GM19193 (cell line): ENCODE results near the gene CD163.

ENCODE experiments used
- POLR2A ChIP-seq: IDR thresholded peaks from 4 replicates; pipeline ENCODE4 v1.6.1; 2011; ENCODE audit not compliant: insufficient read depth, insufficient read length; ENCODE audit errors: extremely low read depth

CD163 gene

DNA sequence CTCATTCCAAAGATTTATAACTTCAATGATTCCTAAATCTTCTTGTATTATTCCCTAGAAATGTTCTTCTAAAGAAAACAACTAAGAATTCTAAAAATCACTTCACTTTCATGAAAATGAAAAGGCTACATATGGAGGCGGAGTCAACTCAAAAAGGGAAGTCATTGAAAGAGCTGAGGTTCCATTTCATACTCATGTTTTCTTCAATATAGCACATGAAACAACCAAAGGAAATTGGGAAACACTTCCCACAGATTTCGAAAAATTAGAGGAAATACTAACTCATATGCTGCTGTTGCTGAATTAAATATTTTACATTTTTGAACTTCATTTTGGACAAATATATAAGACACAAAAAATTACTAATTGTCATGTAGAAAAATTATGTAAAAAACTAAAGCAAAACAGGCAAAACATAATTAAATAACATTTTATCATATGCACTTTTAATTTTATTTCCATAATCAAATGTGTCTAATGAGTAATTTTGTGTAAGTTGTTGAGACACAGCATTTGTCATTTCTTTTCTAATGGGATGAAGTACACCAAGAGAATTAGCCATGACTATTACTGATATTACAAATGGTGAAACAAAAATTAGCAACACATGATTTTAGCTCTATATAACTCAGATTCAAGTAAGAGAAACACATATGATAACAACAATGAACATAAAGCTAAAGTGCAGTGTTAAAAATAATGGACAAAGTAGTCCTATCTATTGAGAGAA is at the start of gene CD163:
Gene CD163, minus strand, starts transcription at position 92 of the 730 bp plus-strand sequence. Its CDS starts 87 bp downstream, at position 5.
- TF ChIP-seq POLR2A = no peak

DNA sequence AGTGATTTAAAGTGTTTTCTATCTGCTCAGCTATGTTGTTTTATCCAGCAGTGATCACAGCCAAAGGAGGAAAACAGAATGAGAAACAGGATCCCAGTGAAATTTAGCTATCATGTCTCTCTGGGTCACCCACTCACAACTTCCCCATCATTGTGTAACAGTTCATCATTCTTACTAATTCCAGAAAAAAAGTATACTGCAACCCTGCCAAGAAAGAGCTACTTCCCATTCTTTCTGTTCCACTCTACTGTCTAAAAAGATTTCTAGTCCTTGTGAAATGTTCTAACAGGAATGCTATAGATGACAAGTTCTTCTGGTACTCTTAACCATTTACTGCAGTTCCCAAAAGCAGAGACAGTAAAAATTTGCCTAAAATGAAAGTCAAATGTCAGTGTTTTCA is 39.2 kb upstream of the CD163 start:
- no peak for TF ChIP-seq POLR2A

DNA sequence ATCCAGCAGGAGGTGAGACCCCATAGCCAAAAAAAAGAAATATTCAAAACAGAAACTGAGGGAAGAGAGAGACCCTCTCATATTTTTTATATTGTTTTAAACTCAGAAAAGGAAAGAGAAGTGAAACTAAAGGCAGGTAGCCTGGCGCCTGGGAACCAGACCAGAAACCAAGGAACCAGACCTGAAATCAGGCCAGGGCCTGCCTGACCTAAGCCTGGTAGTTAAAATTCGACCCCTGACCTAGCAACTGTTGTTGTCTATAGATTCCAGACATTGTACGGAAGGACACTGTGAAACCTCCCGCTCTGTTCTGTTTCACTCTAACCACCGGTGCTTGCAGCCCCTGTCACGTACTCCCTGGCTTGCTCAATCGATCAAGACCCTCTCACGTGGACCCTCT is 38.5 kb upstream of the CD163 start:
- TF ChIP-seq POLR2A = no peak

DNA sequence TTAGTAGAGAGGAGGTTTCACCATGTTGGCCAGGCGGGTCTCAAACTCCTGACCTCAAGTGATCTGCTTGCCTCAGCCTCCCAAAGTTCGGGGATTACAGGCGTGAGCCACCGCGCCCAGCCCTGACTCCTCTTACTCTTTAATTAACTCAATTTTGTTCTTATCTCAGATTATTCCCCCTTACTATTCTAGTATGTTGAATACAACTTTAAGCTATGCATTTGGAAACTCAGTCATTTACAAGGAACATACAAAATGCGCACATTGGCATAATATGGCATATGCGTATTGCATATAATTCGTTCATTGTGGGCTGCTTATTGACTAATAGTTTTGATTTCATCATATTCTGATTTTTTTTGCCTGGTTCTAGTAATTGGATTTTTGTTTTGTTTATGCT is 10.8 kb upstream of the CD163 start:
- no peak for TF ChIP-seq POLR2A

DNA sequence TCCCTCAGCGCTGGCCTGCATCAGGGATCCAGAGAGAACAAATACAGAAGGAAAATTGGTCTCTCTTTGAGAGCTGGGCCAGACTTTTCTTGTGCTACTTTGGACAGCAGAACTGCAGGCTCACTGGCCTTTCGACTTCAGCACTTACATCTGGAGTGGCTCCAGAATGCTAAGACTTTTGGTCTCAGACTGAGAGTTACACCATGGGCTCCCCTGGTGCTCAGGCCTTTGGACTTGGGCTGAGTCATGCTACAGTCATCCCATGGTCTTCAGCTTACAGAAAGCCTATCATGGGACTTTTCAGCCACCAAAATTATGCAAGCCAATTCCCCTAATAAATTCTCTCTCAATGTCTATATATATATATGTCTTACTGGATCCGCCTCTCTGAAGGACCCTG is 9.0 kb upstream of the CD163 start:
- no peak for TF ChIP-seq POLR2A

DNA sequence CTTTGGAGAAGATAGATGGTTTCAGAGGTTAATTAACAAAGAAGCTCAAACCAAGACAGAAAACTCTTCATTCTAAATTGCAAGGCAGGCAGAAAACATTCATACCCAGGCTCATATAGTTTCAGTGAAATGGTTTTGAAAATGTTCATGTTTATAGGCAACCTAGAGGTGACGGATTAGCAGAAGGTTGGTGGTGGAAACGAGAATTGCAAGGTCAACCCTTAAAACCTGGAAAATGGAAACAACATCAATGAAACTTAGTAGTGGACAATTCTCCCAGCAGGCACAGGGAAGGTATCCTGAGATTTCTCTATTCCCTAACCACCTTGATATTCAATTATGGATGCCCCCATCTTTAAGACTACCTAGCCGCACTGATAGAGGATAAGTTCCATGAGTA is 965 bp downstream of the CD163 start:
- no peak for TF ChIP-seq POLR2A

DNA sequence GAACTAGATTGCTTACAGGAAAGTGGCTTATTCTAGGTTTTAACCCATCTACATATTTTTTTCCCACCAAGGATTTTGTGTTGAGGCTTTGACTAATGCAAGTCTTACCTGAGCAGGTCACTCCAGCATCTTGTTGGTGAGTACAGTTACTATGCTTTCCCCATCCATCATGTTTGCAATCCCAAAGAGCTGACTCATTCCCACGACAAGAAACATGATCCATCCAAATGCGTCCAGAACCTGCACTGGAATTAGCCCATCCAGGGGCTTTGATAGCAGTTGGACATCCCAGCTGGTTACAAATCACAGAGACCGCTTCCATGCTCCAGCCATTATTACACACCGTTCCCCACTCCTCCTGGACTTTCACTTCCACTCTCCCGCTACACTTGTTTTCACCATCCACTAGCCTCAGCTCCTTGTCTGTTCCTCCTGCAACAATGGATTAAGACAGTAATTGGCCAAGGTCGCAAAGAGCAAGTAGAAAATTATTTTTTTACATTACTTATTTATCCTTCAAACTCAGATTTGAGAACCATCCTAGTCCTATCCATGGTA is 2.5 kb downstream of the CD163 start:
- no peak for TF ChIP-seq POLR2A

DNA sequence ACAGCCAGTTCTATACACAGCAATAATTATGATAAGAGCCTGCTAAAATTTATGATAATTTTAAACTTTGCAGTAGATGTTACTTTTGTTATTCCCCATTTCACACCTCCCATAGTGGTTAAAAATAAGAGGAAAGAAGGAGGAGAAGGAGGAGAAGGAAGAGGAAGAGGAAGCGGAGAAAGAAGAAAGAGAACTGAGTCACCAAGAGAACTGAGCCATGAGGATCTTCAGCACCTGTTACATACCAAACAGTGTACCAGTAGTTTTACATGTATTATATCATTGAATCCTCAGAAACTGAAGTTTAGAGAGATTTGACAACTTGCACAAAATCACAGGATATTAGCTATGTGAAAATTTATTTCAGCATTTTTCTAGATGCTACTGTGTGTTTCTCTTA is 3.9 kb downstream of the CD163 start:
- TF ChIP-seq POLR2A = no peak

DNA sequence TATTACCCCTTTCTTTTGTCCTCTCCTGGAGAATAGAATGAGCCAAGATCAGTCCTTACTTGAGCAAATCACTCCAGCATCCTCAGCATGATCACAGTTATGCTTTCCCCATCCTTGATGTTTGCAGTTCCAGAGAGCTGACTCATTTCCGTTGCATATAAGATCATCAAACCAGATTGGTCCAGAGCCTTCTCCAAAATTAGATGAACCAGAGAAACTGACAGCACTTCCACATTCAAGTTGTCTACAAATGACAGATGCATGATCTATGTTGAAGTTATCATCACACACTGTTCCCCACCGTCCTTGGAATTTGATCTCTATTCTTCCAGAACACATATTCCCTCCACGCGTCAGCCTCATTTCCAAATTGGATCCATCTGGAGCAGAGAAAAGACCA is 4.8 kb downstream of the CD163 start:
- TF ChIP-seq POLR2A = no peak

DNA sequence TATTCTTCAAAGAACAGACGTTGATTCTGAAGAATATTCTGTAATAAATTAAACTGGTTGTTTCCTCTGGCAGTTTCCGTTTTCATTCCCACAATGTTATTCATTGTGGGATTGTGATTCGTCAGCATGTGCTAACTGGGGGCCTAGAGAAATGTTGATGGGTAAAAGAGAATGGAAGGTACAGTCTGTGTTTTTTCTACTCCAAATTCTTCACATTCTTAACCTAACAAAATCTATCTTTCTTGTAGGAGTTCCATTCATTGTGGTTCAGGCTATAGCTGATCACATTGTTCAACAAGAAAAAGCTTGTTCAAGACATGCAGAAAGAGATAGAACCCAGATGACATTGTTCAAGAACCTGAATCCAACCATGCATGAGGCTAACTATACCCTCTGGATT is 5.9 kb downstream of the CD163 start:
- no peak for TF ChIP-seq POLR2A

DNA sequence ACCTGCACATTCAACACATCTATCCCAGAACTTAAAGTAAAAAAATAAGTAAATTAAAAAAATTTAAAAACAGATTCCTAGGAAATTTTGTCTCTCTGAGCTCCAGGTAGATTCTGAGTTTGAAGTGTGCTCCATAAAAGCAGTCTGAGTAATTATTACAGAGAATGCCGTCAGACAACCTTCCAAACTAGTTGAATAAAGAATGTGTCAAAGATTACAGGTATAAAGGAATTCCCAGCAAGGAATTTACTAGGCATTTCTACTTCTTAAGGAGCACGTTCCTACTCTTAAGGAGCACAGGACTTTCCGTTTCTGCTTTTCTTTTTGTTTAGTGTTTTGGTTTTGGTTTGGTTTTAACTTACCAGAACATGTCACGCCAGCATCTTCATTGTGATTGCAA is 7.1 kb downstream of the CD163 start:
- no peak for TF ChIP-seq POLR2A

DNA sequence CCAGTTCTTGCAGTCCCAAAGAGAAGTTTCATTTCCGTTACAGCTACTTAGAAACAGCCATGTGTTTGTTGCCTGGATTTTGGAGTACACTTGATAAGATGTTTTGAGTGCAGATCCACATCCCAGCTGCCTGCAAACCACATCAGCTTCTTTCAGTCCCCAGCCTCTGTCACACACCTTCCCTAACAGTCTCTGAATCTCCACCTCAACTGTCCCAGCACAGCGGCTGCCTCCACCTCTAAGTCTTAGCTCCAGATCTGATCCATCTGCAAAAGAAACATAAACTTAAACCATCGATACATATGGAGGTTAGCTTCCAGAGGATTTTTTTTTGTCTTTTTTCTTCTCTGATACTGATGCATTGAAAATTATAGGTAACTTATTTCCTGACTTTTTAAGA is 8.4 kb downstream of the CD163 start:
- TF ChIP-seq POLR2A = no peak

DNA sequence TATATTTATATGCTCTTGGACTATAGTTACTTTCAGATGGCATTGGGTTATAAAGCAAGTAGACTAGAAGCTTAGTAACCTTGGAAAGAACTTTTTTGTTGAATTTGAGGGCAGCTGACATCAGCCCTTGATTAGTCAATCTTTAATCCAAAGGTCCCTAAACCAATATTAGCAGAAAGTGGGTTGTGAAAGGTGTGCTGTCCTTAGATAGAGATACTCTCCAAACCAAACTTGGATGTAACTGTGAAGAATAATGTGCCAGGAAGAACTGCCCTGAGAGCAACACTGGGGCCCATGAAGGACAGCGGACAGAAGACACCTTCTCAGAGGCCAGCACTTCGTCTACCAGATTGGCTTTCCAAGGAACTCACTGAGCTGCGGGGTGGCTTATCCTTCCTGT is 10.6 kb downstream of the CD163 start:
- no peak for TF ChIP-seq POLR2A

DNA sequence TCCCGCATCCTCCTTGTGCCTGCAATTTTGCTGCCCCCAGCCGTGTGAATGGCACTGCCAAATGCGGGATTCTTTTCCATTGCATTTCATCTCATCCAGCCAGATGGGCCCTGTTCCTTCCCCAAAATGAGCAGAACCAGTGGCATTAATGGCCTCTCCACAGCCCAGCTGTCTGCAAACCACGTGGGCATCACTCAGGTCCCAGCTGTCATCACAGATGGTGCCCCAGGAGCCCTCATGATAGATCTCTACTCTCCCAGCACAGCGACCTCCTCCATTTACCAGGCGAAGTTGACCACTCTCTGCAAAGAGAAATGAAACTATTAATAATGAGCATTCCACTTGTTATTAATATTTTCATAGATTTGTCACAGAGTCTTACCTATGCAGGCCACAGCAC is 17.1 kb downstream of the CD163 start:
- no peak for TF ChIP-seq POLR2A

DNA sequence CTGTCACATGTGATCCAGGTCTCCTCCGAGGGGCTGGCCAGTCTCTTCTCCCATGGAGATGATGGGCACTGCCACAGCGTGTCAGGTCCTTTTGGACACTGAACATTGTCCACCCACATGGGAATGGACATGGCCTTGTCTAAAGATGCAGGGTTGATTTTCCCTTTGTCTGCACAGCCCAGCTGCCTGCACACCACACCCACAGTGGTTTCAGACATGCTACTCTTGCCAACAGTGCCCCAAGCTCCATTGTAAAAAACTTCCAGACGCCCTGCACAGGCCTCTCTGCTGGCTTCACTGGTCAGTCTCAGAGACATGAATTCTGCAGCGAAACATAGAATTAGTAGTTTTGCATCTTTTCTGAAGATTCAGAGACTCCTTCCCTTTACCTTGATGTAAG is 18.5 kb downstream of the CD163 start:
- TF ChIP-seq POLR2A = no peak

DNA sequence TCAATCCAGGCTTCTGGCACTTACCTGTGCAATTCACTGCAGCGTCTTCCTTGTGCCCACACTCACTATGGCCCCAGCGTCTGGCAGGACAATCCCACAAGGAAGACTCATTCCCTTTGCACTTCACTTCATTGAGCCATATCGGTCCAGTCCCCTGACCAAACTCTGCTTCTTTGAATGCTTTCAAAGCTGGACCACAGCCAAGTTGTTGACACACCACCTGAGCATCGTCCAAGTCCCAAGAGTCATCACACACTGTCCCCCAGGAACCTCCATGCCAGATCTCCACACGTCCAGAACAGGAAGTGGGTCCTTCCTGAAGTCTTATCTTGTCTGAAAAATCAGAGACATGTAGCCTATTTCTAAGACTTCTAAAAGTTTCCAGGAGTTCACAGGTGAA is 20.2 kb downstream of the CD163 start:
- TF ChIP-seq POLR2A = no peak

DNA sequence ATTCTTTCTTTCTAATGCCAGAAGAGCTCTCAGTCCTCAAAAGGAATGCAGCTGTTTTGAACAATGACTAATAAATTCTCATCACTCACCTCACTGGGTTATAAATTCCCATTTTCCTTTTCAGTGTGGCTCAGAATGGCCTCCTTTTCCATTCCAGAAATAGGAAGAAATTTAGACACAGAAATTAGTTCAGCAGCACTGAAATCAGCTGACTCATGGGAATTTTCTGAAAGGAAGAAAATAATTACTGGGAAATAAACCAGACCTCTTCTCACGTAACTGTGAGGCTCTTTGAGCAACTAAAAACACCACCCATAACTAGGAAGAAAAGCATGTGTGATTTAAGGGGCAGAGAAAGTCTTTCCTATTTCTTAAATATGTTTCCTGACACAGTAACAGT is 23.8 kb downstream of the CD163 start:
- no peak for TF ChIP-seq POLR2A

DNA sequence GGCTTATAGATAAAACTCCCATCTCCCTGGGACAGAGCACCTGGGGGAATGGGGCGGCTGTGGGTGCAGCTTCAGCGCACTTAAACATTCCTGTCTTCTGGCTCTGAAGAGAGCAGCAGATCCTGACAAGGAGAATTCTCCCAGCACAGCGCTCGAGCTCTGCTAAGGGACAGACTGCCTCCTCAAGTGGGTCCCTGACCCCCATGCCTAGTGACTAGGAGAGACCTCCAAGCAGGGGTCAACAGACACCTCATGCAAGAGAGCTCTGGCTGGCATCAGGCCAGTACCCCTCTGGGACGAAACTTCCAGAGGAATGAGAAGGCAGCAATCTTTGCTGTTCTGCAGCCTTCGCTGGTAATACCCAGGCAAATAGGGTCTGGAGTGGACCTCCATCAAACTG is 31.5 kb downstream of the CD163 start:
- TF ChIP-seq POLR2A = no peak
